Right lobe of liver (tissue), 6 donors: ENCODE results near the gene RCBTB2. TPM values are rescaled to one million over a fixed set of nuclear protein-coding genes. Genes with fewer than 3 reads are reported as not detected.

Experiments
- ATAC-seq, 4 donors: fragments of 200-7000 bp; cut with Tn5 transposase; one replicate each; pipeline ENCODE4 v1.9.1; 2020; ENCODE audit warnings: mild to moderate bottlenecking in 4 of 4, moderate library complexity in 4 of 4
- DNase-seq, 3 donors: peaks; one replicate each; pipeline ENCODE4 v3.0.0-alpha.2; 2020
- H3K27ac ChIP-seq, 3 donors: fragments of 200-600 bp; one replicate each; pipeline ENCODE4 v1.8.0; 2022
- H3K27me3 ChIP-seq, 2 donors: fragments of 200-600 bp; one replicate each; pipeline ENCODE4 v1.8.0; 2022
- H3K36me3 ChIP-seq, 4 donors: fragments of 200-600 bp; sonication (generic) in 1 of 4; one replicate each; pipeline versions ENCODE4 v1.5.1 to v1.8.0; 2017 to 2022; ENCODE audit warnings: control low read depth in 1 of 4
- H3K4me1 ChIP-seq, 4 donors: fragments of 200-600 bp; sonication (generic) in 1 of 4; one replicate each; pipeline versions ENCODE4 v1.5.1 to v1.8.0; 2017 to 2022; ENCODE audit warnings: control low read depth in 1 of 4
- H3K4me3 ChIP-seq, 3 donors: fragments of 200-600 bp; one replicate each; pipeline ENCODE4 v1.8.0; 2022
- H3K9me3 ChIP-seq, 4 donors: fragments of 200-600 bp; sonication (generic) in 1 of 4; one replicate each; pipeline versions ENCODE4 v1.5.1 to v1.8.0; 2017 to 2022; ENCODE audit warnings: control low read depth in 1 of 4
- POLR2A ChIP-seq: fragments of 450-650 bp; IDR thresholded peaks from one replicate; pipeline ENCODE4 v1.6.1; 2017; ENCODE audit warnings: antibody characterized with exemption, mild to moderate bottlenecking
- WGBS: methylation state at CpG from one replicate; pipeline ENCODE4 v1.1.6; 2018; ENCODE audit warnings: low coverage, low lambda C conversion rate; ENCODE audit not compliant: insufficient coverage; ENCODE audit errors: missing lambda C conversion rate; 5-methylcytosine and 5-hydroxymethylcytosine counted together
- intact Hi-C, 2 donors: fragments of 100-400 bp; cut with DNase I; formaldehyde crosslinking; loops; one replicate each; pipeline versions ENCODE4 v1.11.2 to v1.14.1; 2022
- total RNA-seq, 6 experiments: library from RNA; depleted of rRNA in 2 of 6; stranded (reverse); fragments of >200 nt in 2 of 6; fragmentation: NEBNext Ultra II Directional in 3 of 6; extraction: Animal tissue kit (Norgen Biotek cat#: 25700) in 3 of 6; gene quantifications; one replicate each; pipeline versions ENCODE4 v1.1.0 to v1.2.4, GENCODE V29; 2016 to 2023
- TF ChIP-seq, protein P1 (sequence below), 4 donors: fragments of 200-600 bp in 3 of 4; fragments of 450-650 bp in 1 of 4; IDR thresholded peaks; one replicate each; pipeline versions ENCODE4 v1.5.1 to v1.8.0; 2016 to 2022; ENCODE audit warnings: antibody characterized with exemption in 4 of 4, mild to moderate bottlenecking in 2 of 4
- donor health status: DM: no; HTN: yes; CAD: no.
- donor health status: DM: no; HTN: no; CAD: no.
- donor health status: DM: no; HTN: no; CAD: no.
- donor health status: DM: no; HTN: yes; CAD: no.
- donor health status: DM: no; HTN: yes; CAD: no.

Gene RCBTB2
- total RNA-seq, 6 experiments from 2014 or later: 2.6 to 7.5 (median 4.8) TPM

DNA sequence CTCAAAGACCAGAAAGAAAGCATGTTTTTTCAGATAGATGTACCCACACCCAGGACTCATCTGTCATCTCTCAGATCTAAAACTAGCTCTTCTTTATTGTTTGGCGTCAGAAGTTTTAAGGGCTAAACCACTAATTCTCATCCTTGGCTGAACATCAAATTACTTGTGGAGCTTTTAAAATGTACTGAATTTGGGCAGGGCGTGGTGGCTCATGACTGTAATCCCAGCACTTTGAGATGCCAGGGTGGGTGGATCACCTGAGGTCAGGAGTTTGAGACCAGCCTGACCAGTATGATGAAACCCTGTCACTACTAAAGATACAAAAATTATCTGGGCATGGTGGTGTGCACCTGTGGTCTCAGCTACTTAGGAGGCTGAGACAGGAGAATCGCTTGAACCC lies 47.4 kb downstream of the RCBTB2 start:
- intact Hi-C loops: no loop called here
- 94% methylated on average over 3 of the region's 3 CpGs for WGBS
- no peaks in the 10 kb centered on the region for H3K9me3 ChIP-seq
- H3K27me3 ChIP-seq: no peaks in the 10 kb centered on the region
- H3K4me3 ChIP-seq: no peak overlapping the region
- no peak overlapping the region for H3K27ac ChIP-seq
- H3K4me1 ChIP-seq: no peaks in the 10 kb centered on the region
- TF ChIP-seq, protein P1, sequence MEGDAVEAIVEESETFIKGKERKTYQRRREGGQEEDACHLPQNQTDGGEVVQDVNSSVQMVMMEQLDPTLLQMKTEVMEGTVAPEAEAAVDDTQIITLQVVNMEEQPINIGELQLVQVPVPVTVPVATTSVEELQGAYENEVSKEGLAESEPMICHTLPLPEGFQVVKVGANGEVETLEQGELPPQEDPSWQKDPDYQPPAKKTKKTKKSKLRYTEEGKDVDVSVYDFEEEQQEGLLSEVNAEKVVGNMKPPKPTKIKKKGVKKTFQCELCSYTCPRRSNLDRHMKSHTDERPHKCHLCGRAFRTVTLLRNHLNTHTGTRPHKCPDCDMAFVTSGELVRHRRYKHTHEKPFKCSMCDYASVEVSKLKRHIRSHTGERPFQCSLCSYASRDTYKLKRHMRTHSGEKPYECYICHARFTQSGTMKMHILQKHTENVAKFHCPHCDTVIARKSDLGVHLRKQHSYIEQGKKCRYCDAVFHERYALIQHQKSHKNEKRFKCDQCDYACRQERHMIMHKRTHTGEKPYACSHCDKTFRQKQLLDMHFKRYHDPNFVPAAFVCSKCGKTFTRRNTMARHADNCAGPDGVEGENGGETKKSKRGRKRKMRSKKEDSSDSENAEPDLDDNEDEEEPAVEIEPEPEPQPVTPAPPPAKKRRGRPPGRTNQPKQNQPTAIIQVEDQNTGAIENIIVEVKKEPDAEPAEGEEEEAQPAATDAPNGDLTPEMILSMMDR (IDR thresholded peaks at IDR 0.05): no peak
- TF ChIP-seq POLR2A: no peak
- DNase-seq: no peak
- H3K36me3 ChIP-seq: peaks cover 0 to 4% (median 0%) of the 10 kb centered on the region in 4 donors
- ATAC-seq: no peak

DNA sequence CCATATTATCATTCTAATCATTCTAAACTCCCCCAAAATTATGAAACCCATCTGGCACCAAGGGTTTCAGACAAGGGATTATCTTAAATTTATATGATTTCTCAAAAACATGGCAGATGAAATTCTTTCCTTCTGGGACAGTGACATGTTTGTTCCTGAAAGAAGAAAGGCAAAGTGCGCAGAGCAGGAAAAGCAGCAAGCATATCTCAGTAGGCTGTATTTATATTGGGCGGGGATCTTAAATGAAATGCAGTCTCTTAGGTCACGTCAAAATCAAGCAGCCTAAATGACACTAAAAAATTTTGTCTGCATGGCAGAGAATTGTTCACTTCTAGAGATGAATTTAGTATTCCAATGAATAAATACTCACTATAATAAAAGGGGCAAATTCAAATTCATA lies 49.3 kb downstream of the RCBTB2 start:
- no peak for ATAC-seq
- DNase-seq: no peak
- WGBS: 94% methylated on average over 3 of the region's 3 CpGs
- Histone ChIP-seq H3K27ac (no peak overlapping the region), H3K4me3 (no peak overlapping the region), H3K36me3 (peaks cover 0 to 4% (median 0%) of the 10 kb centered on the region in 4 donors), H3K4me1 (no peaks in the 10 kb centered on the region), H3K27me3 (no peaks in the 10 kb centered on the region), H3K9me3 (no peaks in the 10 kb centered on the region)
- intact Hi-C loops: no loop called here
- TF ChIP-seq POLR2A: no peak
- TF ChIP-seq, protein P1 (IDR thresholded peaks at IDR 0.05): no peak

DNA sequence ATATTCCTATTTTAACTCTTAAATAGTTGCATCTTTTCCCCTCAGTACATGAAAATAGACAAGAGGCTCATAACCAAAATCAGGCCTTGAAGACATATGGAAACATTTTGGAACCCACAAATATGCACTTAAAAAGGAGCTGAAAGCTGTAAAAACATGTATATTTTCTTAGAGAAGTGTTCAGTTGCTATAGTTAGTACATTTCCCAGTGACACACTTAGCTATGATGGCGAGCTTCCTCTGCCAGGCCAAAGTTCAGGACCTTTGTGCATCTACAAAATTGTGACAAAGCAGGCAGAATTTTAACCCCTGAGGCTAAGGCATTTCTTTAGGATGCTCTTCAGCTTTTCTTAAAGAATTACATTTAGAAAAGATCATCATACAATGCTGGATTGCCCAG lies 54.5 kb downstream of the RCBTB2 start:
- WGBS: 0% methylated on average over 1 of the region's 1 CpG
- no peak for TF ChIP-seq POLR2A
- TF ChIP-seq, protein P1 (IDR thresholded peaks at IDR 0.05): no peak
- intact Hi-C loops: no loop called here
- Histone ChIP-seq H3K4me3 (no peak overlapping the region), H3K4me1 (peaks cover 0 to 8% (median 0%) of the 10 kb centered on the region in 4 donors), H3K27ac (no peak overlapping the region), H3K9me3 (no peaks in the 10 kb centered on the region), H3K36me3 (peaks cover 0 to 5% (median 0%) of the 10 kb centered on the region in 4 donors), H3K27me3 (no peaks in the 10 kb centered on the region)
- DNase-seq: no peak
- ATAC-seq: peak in 2 of 4 donors; percentile 59 to 60

DNA sequence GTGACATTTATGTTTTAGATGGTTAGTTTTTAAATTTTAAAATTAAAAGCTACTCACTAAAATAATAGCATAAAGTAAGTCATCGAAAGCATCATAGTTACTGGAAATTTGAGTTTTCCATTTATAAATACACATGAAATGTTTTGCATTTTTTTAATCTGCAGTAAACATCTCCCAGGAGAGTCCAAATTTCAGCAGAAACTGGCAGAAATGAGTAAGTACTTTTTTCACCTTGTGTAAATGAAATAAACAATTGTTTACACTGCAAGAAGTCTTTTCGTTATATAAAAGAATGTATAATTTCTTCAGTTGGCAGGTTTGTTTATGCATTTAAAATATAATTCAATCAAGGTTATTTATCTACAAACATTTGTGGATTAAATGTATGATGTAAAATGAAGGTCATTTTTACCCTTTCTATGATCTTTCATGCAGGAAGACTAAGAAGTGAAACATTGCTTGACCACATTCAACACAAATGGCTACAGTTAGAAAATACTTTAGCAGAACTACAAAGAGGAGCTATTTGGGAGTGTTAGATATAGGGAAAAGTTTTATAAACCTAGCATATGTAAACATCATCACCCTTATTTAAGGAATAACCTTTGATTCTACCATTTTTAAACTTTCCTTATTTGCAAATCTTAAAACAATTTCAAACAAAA lies 55.6 kb downstream of the RCBTB2 start:
- Histone ChIP-seq H3K4me1 (peaks cover 0 to 8% (median 0%) of the 10 kb centered on the region in 4 donors), H3K4me3 (no peak overlapping the region), H3K9me3 (no peaks in the 10 kb centered on the region), H3K36me3 (peaks cover 0 to 9% (median 0%) of the 10 kb centered on the region in 4 donors), H3K27ac (no peak overlapping the region), H3K27me3 (no peaks in the 10 kb centered on the region)
- DNase-seq (no peak), ATAC-seq (peak in 2 of 4 donors; percentile 25 to 33)
- WGBS: 90% methylated on average over 2 of the region's 2 CpGs
- no peak for TF ChIP-seq POLR2A
- TF ChIP-seq, protein P1 (IDR thresholded peaks at IDR 0.05): no peak
- intact Hi-C loops: no loop called here
